ENCODE data around the gene BRPF1.

BRPF1 gene

GRCh38 chr3:9703736-9704346 lies 27.7 kb upstream of the BRPF1 start, which contains the start of gene CPNE9:
CPNE9 (plus strand) TSS chr3:9703833; CDS start chr3:9703997, 164 bp downstream.
- FAIRE-seq: no peak

DNA sequence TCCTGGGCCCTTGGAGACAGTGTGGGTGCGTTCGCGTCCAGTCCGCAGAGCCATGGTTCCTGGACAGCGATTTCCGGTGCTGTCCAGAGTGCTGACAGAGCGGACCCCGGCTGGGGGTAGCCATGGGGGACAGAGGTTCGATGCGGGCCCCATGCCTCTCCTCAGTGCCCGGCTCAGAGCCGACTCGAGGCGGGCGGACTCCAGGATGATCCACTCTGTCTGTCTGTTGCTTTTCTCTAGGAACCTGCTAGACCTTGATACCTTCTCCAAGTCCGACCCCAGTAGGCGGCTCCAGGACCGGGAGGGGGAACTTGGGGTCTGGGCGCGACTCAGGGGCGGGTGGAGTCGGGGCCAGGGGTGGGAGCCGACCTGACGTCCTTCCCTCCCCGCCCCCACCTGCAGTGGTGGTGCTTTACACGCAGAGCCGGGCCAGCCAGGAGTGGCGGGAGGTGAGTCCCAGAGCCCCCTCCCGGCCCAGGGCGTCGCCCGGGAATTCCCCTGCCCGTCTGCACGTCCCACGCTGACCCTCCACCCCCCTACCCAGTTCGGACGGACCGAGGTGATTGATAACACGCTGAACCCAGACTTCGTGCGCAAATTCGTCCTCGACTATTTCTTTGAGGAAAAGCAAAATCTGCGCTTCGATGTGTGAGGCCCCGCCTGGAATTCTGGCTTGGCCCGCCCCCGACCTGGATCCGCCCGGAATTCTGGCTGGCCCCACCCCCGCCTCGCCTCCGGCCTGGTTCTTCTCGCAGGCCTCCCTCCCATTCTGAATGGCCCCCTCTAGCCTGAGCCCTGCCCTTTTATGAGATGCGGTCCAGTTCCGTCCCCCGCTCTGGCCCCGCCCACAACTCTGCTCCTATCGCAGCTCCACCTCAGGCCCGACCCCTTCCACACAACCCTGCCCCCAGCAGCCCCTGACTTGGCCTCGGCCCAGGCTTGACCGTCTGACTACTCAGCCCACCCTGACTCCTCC lies 26.9 kb upstream of the BRPF1 start:
- no peak for FAIRE-seq

- no peak for FAIRE-seq
Measured at GRCh38 chr3:9710174-9710739, 21.3 kb upstream of the BRPF1 start.

DNA sequence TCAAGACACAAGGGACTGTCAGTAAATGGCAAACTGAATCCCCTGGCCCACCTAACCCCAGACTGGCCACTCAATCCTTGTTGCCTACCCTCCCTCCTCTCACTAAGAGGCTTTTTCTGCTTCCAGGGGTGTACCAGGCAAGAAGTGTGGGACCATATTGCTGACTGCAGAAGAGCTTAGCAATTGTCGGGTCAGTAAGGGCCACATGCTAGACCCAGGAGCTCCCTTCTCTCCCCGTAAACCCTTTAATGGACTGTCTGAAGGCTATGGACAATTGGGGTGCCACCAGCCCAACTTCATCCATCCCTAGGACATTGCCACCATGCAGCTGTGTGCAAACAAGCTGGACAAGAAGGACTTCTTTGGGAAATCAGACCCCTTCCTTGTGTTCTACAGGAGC lies 19.1 kb upstream of the BRPF1 start:
- no peak for FAIRE-seq

DNA sequence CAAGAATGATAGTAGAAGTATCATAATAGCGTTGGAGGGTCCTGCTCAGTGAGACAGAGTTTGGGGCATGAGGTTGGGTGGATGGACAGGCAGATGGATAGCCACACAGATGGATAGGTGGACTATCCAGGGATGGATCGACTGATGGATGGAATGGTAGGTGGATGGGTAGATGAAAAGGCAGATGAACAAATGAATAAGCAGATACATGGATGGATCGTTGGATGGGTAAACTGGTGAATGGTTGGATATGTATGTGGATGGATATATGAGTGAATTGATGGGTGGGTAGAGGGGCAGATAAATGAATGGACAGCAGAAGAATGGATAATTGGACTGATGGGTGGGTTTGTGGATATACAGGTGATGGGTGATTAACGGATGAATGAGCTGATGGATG lies 18.4 kb upstream of the BRPF1 start:
- no peak for FAIRE-seq

GRCh38 chr3:9715136-9715535 lies 16.4 kb upstream of the BRPF1 start:
- no peak for FAIRE-seq

- no peak for FAIRE-seq
Measured at GRCh38 chr3:9715764-9716437, 15.6 kb upstream of the BRPF1 start.

- no peak for FAIRE-seq
Measured at GRCh38 chr3:9716801-9717555, 14.6 kb upstream of the BRPF1 start.

DNA sequence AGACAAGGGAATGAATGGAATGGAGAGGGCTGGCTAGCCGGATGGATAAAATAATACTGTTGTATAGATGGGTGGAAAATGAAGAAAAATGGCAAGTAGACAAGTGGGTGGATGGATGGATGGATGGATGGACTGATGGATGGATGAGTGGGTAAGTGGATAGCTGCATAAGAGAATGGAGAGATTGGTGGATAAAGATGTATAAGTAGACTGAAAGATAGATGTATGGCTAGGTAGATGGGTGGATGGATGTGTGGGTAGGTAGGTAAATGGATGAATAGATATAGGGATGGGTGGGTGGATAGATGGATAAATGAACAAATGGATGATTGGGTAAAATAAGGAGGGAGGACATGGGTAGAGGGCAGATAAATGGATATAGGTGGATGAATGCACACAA lies 14.0 kb upstream of the BRPF1 start:
- no peak for FAIRE-seq

DNA sequence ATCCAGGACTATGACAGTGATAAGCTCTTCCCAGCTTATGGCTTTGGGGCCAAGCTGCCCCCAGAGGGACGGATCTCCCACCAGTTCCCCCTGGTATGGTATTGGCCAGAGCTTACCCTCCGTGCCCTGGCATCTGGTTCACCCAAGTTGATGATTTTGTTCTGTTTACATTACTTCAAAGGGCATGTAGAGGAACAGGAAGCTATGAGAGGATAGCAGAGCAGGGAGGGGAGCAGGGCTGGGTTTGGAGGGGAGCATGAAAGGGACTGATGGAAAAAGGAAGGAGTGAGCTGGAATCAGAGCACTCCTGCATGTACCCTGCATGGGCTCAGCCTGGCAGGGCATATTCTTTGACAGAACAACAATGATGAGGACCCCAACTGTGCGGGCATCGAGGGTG lies 13.4 kb upstream of the BRPF1 start:
- no peak for FAIRE-seq

GRCh38 chr3:9721015-9721699 lies 10.4 kb upstream of the BRPF1 start:
- no peak for FAIRE-seq

DNA sequence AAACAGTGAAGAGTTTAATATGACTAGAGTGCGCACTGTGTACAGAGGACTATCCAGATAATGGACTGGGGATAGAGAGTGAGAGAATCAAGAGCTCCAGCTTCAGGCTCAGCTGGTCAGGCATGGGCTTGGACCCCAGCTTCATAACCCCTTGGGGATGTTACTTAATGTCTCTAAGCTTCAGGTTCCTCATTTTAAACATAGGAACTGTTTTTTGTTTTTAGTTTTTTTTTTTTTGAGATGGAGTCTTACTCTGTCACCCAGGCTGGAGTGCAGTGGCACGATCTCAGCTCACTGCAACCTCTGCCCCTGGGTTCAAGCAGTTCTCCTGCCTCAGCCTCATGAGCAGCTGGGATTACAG lies 9.9 kb upstream of the BRPF1 start:
- FAIRE-seq: no peak

DNA sequence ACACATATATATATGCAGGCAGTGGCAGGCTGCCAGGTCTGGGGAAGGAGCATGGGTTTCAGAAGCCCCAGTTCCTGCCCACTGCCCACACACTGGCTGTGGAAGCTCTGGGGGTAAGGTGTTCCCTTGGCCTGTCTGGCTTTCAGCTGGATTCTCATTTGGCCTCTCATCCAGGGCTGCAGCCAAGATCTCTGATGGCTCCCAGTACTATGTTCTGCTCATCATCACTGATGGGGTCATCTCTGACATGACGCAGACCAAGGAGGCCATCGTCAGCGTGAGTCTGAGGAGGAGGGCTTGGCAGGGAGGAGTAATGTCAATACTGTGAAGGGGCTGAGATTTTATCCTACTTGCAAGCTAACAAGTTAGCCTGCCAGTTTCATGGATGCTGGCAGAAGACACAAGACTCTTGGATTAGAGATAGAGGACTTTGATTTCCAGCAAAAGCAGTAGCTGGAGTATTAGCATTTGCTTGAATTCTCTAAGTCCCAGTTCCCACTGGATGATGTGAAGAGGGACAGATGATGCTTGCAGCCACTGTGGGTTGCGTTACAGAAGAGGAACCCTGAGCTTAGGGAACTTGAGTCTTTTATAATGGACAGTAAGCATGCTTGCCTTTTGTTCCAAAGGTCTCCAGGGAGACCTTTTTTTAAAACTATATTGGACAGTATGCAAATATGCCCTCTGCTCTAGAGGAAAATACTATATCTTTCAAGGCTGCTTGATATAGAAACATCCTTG lies 5.6 kb upstream of the BRPF1 start:
- no peak for FAIRE-seq

DNA sequence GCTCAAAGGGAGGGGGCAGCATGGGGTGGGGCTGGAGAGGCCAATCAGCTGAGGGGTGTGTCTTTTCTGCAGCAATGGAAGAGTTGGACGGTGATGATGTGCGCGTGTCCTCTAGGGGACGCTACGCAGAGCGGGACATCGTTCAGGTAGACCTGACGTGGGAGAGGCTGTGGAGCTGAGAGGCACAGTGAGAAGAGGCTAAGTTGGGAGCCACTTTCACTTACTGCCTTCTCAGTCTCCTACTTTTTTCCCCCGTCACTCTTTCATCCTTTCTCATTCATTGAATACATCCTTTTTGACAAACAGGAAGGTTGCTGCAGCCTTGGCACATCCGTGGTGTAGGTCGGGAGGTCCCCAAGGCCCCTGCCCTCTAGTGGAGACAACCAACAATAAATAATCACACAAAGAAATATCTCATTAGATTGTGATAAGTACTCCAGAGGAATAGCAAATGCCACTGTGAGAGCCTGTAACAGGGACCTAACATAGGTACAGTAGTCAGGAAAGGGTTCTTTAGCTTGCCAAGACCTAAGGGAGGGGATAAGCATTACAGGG lies 4.4 kb upstream of the BRPF1 start:
- FAIRE-seq: no peak

- FAIRE-seq: no peak
Measured at GRCh38 chr3:9727743-9728142, 3.8 kb upstream of the BRPF1 start.

DNA sequence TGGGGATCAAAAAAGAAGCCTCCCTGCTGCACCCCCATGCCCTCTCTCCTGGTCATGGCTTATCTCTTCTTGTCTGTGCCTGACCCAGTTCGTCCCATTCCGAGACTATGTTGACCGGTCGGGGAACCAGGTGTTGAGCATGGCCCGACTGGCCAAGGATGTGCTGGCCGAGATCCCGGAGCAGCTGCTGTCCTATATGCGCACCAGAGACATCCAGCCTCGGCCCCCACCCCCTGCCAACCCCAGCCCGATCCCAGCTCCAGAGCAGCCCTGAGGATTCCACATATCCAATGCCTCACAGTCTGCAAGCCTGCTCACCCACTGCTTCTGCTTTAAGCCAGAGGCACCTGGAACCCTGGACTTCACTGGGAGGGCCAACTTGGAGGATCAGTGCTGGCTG lies 2.1 kb upstream of the BRPF1 start:
- no peak for FAIRE-seq

GRCh38 chr3:9730657-9731205 lies 804 bp upstream of the BRPF1 start:
- FAIRE-seq: no peak

GRCh38 chr3:9732080-9732739 lies 675 bp downstream of the BRPF1 start:
- no peak for FAIRE-seq

DNA sequence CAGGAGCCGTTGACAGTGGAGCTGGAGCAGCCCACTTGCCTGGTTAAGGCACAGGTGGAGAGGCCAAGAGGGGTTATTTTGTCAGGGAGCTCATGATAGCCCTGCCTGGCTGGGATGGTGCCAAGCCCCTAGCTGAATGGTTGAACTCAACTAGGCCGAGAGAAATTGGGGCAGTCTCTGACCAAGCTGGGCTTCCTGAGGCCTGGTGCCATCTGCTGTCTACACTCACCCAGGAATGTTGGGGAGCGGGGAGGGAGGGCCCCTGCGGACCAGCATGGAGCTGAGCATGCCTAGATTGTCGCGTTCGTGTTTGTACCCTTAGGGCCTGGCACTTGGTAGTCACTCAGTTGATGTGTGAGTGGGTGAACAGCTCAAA lies 1.2 kb downstream of the BRPF1 start:
- no peak for FAIRE-seq

- no peak for FAIRE-seq
Measured at GRCh38 chr3:9736831-9737230, 5.3 kb downstream of the BRPF1 start.
